RCC 7860 (cell line): ENCODE results near the gene GC.
"Not testable (repeated sequence)": the region's sequence is repeated elsewhere in the genome, so short reads cannot be mapped to it uniquely, and the experiment has no call there.

Experiments
- DNase-seq: peaks from one replicate; pipeline ENCODE4 v3.0.0-alpha.2; 2015; ENCODE audit warnings: low spot score
- FAIRE-seq: peaks from 2 replicates; lab custom pipeline; 2012; peaks lifted over from hg19 to GRCh38; lab: Jason Lieb, UNC

Gene GC

DNA sequence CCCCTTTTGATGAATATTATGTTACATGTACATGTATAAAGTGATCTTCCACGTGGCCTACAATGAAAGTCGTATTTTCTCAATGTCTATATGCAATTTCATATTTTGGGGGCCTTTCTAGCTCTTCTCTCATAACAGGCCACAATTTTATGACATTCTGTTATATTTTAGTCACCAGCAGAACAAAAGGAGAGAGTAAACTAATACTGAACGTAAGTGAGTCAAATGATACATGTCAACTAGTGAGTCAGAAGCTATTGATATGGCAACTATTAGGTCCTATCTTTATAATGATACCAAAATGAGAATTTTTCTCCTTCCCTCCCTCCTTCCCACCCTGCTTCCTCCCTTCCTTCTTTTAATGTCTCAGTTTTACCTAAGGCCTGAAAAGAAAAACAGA lies 14.4 kb downstream of the GC start:
- FAIRE-seq (no peak), DNase-seq (no peak)

DNA sequence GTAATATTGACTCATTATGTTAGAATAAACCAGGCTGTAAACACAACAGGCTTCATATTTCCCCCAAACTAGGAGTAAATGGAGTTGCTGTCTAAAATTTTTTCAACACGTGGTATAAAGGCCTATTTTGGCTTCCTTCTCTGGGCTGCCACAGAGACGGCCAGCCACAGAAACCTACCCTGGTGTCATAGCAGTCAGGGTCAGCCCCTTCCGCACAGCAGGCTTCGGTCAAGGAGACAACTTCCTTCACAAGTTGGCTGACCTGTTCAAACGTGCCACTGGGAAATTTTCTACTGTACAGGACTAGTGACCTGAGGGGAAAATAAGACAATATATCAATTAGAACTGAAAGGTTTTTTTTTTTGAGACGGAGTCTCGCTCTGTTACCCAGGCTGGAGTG lies 15.8 kb downstream of the GC start:
- no peak for FAIRE-seq
- no peak for DNase-seq

DNA sequence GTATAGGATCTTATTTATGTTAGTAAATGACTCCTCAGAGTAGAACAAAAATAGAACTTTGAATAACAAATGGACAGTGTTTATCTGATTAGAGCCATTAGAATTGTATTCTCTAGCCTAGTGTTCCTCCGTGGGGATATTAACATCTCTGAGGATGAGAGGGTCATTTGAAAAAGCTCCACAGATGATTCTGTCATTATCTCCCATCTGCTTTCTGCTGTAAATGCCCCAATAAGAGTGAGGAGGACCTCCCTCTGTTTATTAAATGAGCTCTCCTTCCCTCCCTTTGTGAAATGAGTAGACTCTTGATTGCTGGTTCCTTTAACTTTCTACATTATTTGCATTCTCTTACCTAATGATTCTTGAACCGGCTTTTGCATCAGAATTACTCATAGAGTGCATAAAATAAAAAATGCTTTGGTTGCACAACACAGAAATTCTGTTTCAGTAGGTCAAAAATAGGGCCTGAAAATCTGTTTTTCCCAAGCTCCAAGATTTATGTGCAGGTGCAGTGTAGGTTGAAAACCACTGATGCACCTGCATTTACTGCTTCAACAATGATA lies 18.0 kb downstream of the GC start:
- FAIRE-seq, result no peak
- DNase-seq, result no peak

DNA sequence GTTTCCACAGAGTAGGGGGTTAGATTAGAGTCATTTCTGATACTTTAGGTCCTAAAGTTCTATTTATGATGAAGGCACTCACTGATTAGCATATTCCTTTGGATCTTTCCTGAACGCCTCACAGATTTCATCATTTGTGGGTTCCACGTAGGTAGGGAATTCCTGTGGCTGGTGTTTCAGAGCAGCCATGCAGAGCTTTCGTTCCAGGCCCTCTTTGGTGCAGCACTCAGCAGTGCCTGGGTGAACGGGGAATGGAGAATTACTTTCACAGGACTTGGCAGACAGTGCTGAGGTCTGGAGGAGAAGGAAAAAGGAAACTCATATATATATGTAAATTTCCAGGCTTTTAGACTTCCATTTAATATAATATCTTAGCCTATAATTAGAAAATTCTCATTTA lies 18.5 kb downstream of the GC start:
- peak; percentile 32 for DNase-seq

GRCh38 chr4:71752383-71753042 lies 31.4 kb downstream of the GC start:
- no peak for DNase-seq
- no peak for FAIRE-seq

More for the DNA sequence above, 18.5 kb downstream of the GC start:
- FAIRE-seq, result peak; percentile 35

GRCh38 chr4:71749008-71749594 lies 34.8 kb downstream of the GC start:
- no peak for FAIRE-seq
- DNase-seq, result no peak

- DNase-seq, result no peak
- FAIRE-seq, result no peak
Observed at GRCh38 chr4:71746379-71746778, 37.5 kb downstream of the GC start.

DNA sequence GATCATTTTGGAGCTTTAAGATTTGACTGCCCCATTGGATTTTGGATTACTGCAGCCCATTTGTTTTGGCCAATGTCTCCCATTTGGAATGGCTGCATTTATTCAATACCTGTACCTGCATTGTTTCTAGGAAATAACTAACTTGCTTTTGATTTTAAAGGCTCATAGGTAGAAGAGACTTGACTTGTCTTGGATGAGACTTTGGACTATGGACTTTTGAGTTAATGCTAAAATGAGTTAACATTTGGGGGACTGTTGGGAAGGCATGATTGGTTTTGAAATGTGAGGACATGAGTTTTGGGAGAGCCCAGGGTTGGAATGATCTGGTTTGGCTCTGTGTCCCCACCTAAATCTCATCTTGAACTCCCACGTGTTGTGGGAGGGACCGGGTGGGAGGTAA lies 45.1 kb downstream of the GC start:
- DNase-seq, FAIRE-seq: not testable (repeated sequence)

DNA sequence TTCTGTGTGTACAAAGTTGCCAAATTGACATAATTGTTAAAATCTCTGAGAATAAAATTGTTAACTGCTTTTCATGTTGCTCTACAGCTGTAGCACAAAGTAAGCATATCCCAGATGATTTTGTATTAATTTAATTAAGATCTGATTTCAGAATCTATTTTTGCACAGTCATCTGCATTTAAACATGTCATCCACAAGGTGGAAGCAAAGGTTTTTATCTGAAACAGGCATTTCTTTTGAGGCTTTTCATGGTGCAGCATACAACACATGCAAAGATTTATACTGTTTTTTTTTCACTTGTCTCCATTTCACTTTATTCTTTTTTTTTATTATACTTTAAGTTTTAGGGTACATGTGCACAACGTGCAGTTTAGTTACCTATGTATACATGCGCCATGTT lies 51.2 kb downstream of the GC start:
- DNase-seq (peak; percentile 22), FAIRE-seq (peak; percentile 60)

DNA sequence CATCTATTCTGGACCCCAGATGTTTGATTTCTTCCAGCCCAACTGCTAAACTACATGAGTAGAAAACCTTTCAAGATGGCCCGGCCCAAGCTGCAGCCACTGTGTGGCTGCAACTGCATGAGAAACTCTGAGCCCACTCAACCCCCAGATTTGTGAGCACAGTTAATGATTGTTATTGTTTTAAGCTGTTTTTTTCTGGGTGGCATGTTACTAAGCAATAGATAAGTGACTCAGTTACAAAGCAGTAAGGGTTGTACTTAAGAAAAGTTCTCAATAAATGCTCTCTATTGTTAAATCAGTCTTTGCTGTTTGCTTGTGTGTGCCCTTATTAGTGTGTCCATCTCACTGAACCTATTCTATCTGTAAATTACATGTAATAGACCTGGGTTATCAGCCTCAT lies 51.8 kb downstream of the GC start:
- DNase-seq (no peak), FAIRE-seq (no peak)

GRCh38 chr4:71729856-71730255 lies 54.0 kb downstream of the GC start:
- no peak for FAIRE-seq

GRCh38 chr4:71713611-71714203 lies 70.2 kb downstream of the GC start:
- peak; percentile 24 for DNase-seq
- FAIRE-seq, result peak; percentile 77

More at GRCh38 chr4:71729856-71730255, 54.0 kb downstream of the GC start:
- no peak for DNase-seq

DNA sequence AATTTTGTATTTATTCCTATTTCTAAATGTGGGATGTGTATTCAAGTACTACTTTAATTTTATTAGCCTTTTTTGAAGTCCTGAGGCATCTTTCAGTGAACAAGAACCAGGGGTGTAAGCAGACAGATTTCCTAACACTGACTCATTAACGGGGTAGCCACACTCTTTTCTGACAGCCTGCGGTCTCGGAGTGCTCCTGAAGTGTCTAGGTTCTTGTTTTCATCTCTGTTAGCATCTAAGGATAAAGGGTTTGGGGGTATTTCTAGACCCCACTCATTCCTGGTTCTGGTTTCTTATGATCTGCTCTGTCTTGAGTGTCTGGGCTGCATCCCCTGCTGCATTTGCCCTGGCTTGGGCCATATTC lies 71.9 kb downstream of the GC start:
- DNase-seq (no peak), FAIRE-seq (no peak)

GRCh38 chr4:71711044-71711984 lies 72.6 kb downstream of the GC start:
- no peak for FAIRE-seq
- no peak for DNase-seq

GRCh38 chr4:71709961-71710360 lies 73.9 kb downstream of the GC start:
- FAIRE-seq, result no peak
- no peak for DNase-seq

- FAIRE-seq, result no peak
Observed at GRCh38 chr4:71698141-71698540, 85.7 kb downstream of the GC start.

DNA sequence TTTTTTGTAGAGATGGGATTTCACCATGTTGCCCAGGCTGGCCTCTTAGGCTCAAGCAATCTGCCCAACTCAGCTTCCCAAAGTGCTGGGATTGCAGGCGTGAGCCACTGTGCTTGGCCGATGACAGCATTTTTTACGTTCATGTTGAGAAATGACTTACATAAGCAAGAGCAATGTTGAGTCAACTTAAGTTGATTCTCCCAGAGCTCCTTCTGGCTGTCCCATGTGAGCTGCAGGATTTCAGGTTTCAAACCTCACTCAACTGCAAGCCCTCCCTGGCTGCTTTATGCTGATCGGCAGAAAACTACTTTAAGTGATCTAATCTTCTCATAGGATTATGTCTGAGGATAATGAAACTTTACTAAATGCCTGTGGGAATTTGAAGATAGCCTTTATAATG lies 86.8 kb downstream of the GC start:
- no peak for DNase-seq
- no peak for FAIRE-seq

More at GRCh38 chr4:71698141-71698540, 85.7 kb downstream of the GC start:
- no peak for DNase-seq

DNA sequence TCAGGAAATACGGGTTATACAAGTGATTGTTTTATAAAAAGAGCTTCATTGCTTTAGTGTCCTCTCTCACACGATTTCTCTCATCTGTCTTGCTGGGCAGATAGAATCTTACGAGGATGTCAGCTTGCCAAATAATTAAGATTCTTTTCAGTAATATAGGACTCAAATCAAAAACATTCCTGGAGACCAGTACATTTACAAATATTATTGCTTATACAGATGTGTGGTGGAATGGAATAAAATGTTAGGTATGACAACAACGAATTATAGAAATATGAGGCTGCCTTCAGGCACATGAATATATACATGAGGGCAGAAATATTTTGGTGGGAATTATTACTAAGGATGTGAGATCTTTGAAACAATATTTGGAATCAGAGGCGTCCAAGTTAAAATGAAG lies 88.9 kb downstream of the GC start:
- DNase-seq (no peak), FAIRE-seq (no peak)

DNA sequence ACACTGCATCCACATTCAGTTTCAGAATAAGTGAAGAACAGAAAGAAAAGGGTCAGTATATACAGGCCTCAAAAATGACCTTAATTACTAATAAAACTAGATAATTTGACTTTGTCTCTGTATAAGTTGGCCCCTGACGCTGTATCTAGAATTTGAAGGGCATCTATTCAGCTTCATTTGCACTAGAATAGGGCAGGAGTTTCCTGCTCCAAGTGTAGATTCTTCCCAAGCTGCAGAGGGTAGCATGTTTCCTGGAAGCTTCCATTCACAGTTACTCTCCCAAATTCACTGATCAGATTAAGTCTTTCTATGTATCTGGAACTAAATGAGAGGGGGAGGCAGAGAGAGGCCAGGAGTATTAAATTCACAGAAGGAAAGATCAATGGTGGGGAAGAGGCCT lies 90.9 kb downstream of the GC start:
- no peak for DNase-seq
- FAIRE-seq, result no peak

- FAIRE-seq, result no peak
- DNase-seq, result no peak
Observed at GRCh38 chr4:71692198-71692597, 91.7 kb downstream of the GC start.
